ENCODE data around the gene DPYSL3.

The DPYSL3 gene

GRCh38 chr5:147340941-147341340 lies 168.9 kb downstream of the DPYSL3 start:
- H3K9me2 ChIP-seq (replicated peaks; ENCODE audit: control insufficient read depth, low read length) = no peaks in the 10 kb centered on the region
- 0 out of 2 replicates have a peak, but pooled peaks cover 2% of the 10 kb centered on the region for H3K27me3 ChIP-seq (ENCODE audit: control insufficient read depth, low read length)
- no peak overlapping the region for H3K27ac ChIP-seq (ENCODE audit: low read depth, low read length)
- no peaks in the 10 kb centered on the region for H3K4me1 ChIP-seq (ENCODE audit: control insufficient read depth, low read length)
- no peak overlapping the region for H3K4me3 ChIP-seq (ENCODE audit: low read length)
- H3K9me3 ChIP-seq (ENCODE audit: control insufficient read depth, insufficient read depth, low read length) = no peaks in the 10 kb centered on the region
- no peaks in the 10 kb centered on the region for H3K79me2 ChIP-seq (ENCODE audit: control insufficient read depth, low read length)
- H4K20me1 ChIP-seq (ENCODE audit: control insufficient read depth, insufficient read depth, low read depth, low read length) = no peaks in the 10 kb centered on the region
- no peaks in the 10 kb centered on the region for H3K36me3 ChIP-seq (ENCODE audit: control insufficient read depth, low read length)
- TF ChIP-seq EZH2phosphoT487 (IDR thresholded peaks at IDR 0.05; ENCODE audit: borderline replicate concordance, low read length) = no peak
- no peak for TF ChIP-seq CTCF (IDR thresholded peaks at IDR 0.05; ENCODE audit: low read depth, low read length, poor library complexity, severe bottlenecking)
- no peaks in the 10 kb centered on the region for H3F3A ChIP-seq (ENCODE audit: control insufficient read depth, insufficient read depth)
- H3K4me2 ChIP-seq (ENCODE audit: low read length) = no peak overlapping the region

Data from DOHH2 (cell line).